Astrocyte (in vitro differentiated cells and primary cell): ENCODE results near the gene SYNGR4.

Source experiments
- CTCF ChIP-seq: IDR thresholded peaks from 2 replicates; pipeline ENCODE4 v1.5.1; 2011; ENCODE audit warnings: low read depth, mild to moderate bottlenecking, inconsistent platforms, low read length, moderate library complexity; ENCODE audit not compliant: insufficient read depth
- EZH2 ChIP-seq: IDR thresholded peaks from 2 replicates; pipeline ENCODE4 v1.6.1; 2012; ENCODE audit warnings: mild to moderate bottlenecking, low read length, inconsistent platforms; ENCODE audit not compliant: insufficient read depth

DNA sequence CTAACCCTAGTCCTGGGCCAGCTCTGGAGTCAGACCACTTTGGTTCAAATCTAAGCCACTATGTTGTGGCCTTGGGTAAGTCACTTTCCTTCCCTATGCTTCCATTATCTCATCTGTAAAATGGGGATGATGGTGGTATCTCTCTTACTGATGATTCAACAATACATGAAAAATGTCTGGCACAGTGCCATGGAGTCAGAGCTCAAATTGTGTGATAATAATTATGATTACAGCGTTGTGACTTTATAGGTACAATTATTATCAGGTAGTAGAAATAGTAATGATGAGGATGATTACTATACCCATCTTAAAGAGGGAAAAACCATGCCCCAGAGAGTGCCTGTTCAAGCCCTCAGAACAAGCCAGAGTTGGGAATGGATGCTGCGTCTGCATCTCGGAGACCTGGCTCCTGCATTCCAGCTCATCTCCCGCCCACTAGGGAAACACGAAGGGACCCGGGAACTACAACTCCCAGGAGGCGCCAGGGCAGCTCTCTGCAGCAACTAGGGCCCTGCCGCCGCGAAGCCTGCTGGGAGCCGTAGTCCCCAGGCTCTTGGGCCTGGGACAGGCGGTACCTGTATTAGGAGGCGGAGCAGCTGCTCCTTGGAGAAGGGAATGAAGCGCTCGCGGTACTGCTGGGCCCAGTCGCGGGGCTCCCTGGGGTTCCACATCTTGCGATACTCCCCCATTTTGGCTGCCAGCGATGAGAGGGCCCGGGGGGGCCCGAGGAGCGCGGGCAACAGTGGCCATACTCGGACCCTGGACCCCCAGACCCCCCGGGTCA is 1.3 kb upstream of the SYNGR4 start:
- no peak for TF ChIP-seq CTCF
- no peak for TF ChIP-seq EZH2
